GM18505 (cell line): Measurements from ENCODE around the gene MAP1LC3B.

Experiments used
- ATAC-seq: cut with Tn5 transposase; IDR thresholded peaks from one replicate; pipeline ENCODE4 v1.9.1; 2021; ENCODE audit not compliant: unreplicated experiment
- POLR2A ChIP-seq: IDR thresholded peaks from 4 replicates; pipeline ENCODE4 v1.6.1; 2011; ENCODE audit warnings: borderline replicate concordance; ENCODE audit not compliant: insufficient read depth, insufficient read length; ENCODE audit errors: extremely low read depth

The MAP1LC3B gene

GRCh38 chr16:87392821-87393679, 914 bp downstream of the MAP1LC3B start:
- TF ChIP-seq POLR2A, result no peak
- ATAC-seq, result peak; percentile 8

- no peak for ATAC-seq
- no peak for TF ChIP-seq POLR2A
Observed at GRCh38 chr16:87393680-87394055, 1.5 kb downstream of the MAP1LC3B start.

GRCh38 chr16:87395181-87395842, 3.2 kb downstream of the MAP1LC3B start:
- TF ChIP-seq POLR2A, result no peak
- ATAC-seq, result no peak

- TF ChIP-seq POLR2A, result no peak
- ATAC-seq, result no peak
Observed at GRCh38 chr16:87404764-87405625, 12.9 kb downstream of the MAP1LC3B start.

GRCh38 chr16:87406495-87407088, 14.5 kb downstream of the MAP1LC3B start:
- ATAC-seq, result no peak
- TF ChIP-seq POLR2A, result no peak

GRCh38 chr16:87407511-87408112, 15.5 kb downstream of the MAP1LC3B start:
- no peak for TF ChIP-seq POLR2A
- no peak for ATAC-seq

- no peak for TF ChIP-seq POLR2A
- ATAC-seq, result no peak
Observed at GRCh38 chr16:87409153-87409552, 17.0 kb downstream of the MAP1LC3B start.

GRCh38 chr16:87409781-87410180, 17.6 kb downstream of the MAP1LC3B start:
- ATAC-seq, result no peak
- TF ChIP-seq POLR2A, result no peak

- TF ChIP-seq POLR2A, result no peak
- no peak for ATAC-seq
Observed at GRCh38 chr16:87410530-87410929, 18.4 kb downstream of the MAP1LC3B start.

- no peak for ATAC-seq
- TF ChIP-seq POLR2A, result no peak
Observed at GRCh38 chr16:87410968-87411367, 18.8 kb downstream of the MAP1LC3B start.

- no peak for ATAC-seq
- no peak for TF ChIP-seq POLR2A
Observed at GRCh38 chr16:87411375-87412271, 19.5 kb downstream of the MAP1LC3B start.
